Left hindlimb (tissue), 1 donor: ENCODE results near the gene SRGAP1.
A peak's percentile ranks its signal among the peaks of the same experiment; 100 is the strongest.
"Not testable (repeated sequence)": the region's sequence is repeated elsewhere in the genome, so short reads cannot be mapped to it uniquely, and the experiment has no call there.

Experiments
- DNase-seq: peaks from one replicate; pipeline ENCODE4 v3.0.0-alpha.2; 2018

The SRGAP1 gene

GRCh38 chr12:64018524-64018923, 174.0 kb downstream of the SRGAP1 start:
- DNase-seq: no peak

- DNase-seq: no peak
These were observed 174.6 kb downstream of the SRGAP1 start for GRCh38 chr12:64019101-64019500.

GRCh38 chr12:64019654-64020053, 175.2 kb downstream of the SRGAP1 start:
- DNase-seq: no peak

GRCh38 chr12:64025174-64025958, 180.9 kb downstream of the SRGAP1 start:
- no peak for DNase-seq

GRCh38 chr12:64027311-64027710, 182.8 kb downstream of the SRGAP1 start:
- no peak for DNase-seq

GRCh38 chr12:64028541-64028940, 184.0 kb downstream of the SRGAP1 start:
- DNase-seq: no peak

GRCh38 chr12:64029013-64029857, 184.7 kb downstream of the SRGAP1 start:
- DNase-seq: no peak

- no peak for DNase-seq
These were observed 185.7 kb downstream of the SRGAP1 start for GRCh38 chr12:64030155-64030554.

GRCh38 chr12:64034056-64034455, 189.6 kb downstream of the SRGAP1 start:
- not testable (repeated sequence) for DNase-seq

- no peak for DNase-seq
These were observed 190.5 kb downstream of the SRGAP1 start for GRCh38 chr12:64034901-64035576.

GRCh38 chr12:64036414-64036813, 191.9 kb downstream of the SRGAP1 start:
- DNase-seq: no peak

GRCh38 chr12:64039281-64039871, 194.9 kb downstream of the SRGAP1 start:
- peak; percentile 32 for DNase-seq

- no peak for DNase-seq
These were observed 198.4 kb downstream of the SRGAP1 start for GRCh38 chr12:64042911-64043310.

- no peak for DNase-seq
These were observed 199.7 kb downstream of the SRGAP1 start for GRCh38 chr12:64044191-64044590.

GRCh38 chr12:64051057-64051456, 206.6 kb downstream of the SRGAP1 start:
- DNase-seq: no peak

- DNase-seq: no peak
These were observed 208.6 kb downstream of the SRGAP1 start for GRCh38 chr12:64053117-64053516.

GRCh38 chr12:64054079-64054520, 209.6 kb downstream of the SRGAP1 start:
- DNase-seq: no peak

GRCh38 chr12:64056741-64057140, 212.2 kb downstream of the SRGAP1 start:
- no peak for DNase-seq

GRCh38 chr12:64057706-64058105, 213.2 kb downstream of the SRGAP1 start:
- DNase-seq: no peak

GRCh38 chr12:64058541-64059265, 214.2 kb downstream of the SRGAP1 start:
- DNase-seq: no peak

- no peak for DNase-seq
These were observed 215.2 kb downstream of the SRGAP1 start for GRCh38 chr12:64059685-64060084.

GRCh38 chr12:64061868-64062375, 217.4 kb downstream of the SRGAP1 start:
- no peak for DNase-seq
